C1 segment of cervical spinal cord (tissue), 14 donors: ENCODE measurements around the gene STOX1.
A peak's percentile ranks its signal among the peaks of the same experiment; 100 is the strongest.
"Not testable (repeated sequence)": the region's sequence is repeated elsewhere in the genome, so short reads cannot be mapped to it uniquely, and the experiment has no call there.

ENCODE experiments used
- DNase-seq, 14 donors: peaks; one replicate each; lab custom pipeline; 2025; lab: John Stamatoyannopoulos, UW

Gene STOX1

DNA sequence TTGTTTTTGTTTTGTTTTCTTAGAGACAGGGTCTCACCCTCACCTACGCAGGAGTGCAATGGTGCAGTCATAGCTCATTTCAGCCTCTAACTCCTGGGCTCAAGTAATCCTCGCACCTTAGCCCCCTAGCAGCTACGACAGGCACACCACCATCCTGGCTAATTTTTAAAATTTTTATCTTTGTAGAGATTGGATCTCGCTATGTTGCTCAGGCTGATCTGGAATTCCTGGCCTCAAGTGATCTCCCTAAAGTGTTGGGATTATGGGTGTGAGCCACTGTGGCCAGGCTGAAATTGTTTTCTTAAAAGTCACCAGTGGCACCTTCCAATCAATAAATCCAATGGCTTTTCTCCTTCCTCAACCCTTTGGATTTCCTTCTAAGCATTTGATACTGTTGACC, 52.9 kb downstream of the STOX1 start:
- no peak for DNase-seq

DNA sequence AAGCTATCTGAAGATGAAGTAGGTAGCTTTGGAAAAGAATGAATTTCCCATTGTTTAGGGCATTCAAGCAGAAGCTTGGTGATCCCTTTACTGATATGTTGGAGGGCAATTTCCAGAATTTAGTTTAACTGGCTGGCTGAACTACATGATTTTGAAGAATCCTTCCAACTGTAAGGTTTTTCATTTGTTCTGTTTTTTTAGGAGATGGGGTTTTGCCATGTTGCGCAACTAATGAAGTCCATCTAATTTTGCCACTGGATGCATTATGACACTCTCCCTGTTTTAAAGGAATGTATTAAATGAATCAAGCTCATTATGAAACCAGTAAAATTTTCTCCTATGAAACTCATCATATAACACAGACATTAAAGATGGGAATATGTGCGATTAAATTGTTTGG, 67.7 kb downstream of the STOX1 start:
- DNase-seq, result no peak

DNA sequence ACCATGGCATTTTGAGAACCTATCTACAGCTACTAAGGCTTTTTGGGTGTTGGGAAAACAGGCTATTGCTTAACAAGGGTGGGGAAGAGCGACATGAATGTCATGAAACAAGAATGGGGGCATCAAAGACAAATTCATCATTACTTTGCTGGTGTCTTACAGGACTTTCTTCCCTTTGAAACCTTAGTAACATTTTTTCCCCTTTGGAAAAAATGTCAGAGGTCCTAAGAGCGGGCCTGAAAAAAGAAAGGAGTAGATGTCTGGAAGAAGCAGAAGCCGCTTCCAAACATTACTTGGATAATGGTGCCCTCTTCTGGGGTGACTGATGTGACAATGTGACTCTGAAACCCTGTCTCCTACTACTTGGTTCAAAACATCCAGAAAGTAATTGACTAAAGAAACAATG, 70.0 kb downstream of the STOX1 start:
- peak in 8 of 14 donors; percentile 1 to 34 (median 12) for DNase-seq

GRCh38 chr10:68899186-68899745, 71.9 kb downstream of the STOX1 start:
- no peak for DNase-seq

DNA sequence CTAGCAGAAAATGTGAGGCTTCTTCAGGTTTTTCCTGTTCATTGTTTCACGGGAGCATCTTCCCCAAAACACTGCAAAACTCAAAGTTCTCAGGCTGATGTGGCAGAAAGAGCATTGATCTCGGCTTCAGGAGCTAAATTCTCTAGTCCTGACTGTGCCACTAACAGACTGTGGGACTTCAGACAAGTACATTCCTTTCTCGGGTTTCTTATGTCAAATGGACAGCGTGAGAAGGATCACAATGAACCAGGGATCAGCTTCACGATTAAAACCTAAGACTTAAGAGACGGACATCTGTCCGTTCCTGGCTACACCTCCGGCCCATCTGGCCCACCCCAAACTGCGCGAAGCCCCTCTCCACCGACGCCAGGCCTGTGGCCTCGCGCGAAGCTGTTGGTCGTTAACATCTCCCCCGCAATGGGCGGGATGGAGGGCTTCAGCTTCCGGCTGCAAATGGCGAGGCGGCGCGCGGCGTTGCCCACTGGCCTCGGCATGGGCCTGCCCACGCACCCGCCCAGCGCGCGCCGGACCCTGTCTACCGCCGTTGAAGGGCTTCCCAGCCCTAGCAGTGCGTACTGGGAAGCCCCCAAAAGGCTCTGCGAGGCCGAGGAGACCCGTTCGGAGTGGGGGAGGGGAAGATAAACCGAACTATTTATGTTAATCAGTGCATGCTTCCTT, 73.2 kb downstream of the STOX1 start:
- DNase-seq, result peak in 3 of 14 donors; percentile 77 to 94 (median 93)

GRCh38 chr10:68901105-68901927, 74.0 kb downstream of the STOX1 start, which contains the start of gene DDX50:
Gene DDX50, plus strand, starts transcription at chr10:68901315. Its CDS starts 70 bp downstream, at chr10:68901385.
- peak; percentile 70 to 98 (median 96) for DNase-seq

- DNase-seq, result no peak
Measured at GRCh38 chr10:68902382-68902781, 75.1 kb downstream of the STOX1 start.

GRCh38 chr10:68924593-68924992, 97.3 kb downstream of the STOX1 start:
- DNase-seq, result no peak

- DNase-seq, result no peak
Measured at GRCh38 chr10:68925489-68925888, 98.2 kb downstream of the STOX1 start.

DNA sequence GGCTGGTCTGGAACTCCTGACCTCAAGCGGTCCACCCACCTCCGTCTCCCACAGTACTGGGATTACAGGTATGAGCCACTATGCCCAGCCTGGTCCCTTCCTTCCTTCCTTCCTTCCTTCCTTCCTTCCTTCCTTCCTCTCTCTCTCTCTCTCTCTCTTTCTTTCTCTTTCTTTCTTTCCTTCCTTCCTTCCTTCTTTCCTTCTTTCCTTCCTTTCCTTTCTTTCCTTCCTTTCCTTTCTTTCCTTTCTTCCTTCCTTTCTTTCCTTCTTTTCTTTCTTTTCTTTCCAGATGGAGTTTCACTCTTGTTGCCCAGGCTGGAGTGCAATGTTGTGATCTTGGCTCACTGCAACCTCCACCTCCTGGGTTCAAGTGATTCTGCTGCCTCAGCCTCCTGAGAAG, 101.8 kb downstream of the STOX1 start:
- DNase-seq, result not testable (repeated sequence)

- DNase-seq, result not testable (repeated sequence)
Measured at GRCh38 chr10:68929888-68930287, 102.6 kb downstream of the STOX1 start.

DNA sequence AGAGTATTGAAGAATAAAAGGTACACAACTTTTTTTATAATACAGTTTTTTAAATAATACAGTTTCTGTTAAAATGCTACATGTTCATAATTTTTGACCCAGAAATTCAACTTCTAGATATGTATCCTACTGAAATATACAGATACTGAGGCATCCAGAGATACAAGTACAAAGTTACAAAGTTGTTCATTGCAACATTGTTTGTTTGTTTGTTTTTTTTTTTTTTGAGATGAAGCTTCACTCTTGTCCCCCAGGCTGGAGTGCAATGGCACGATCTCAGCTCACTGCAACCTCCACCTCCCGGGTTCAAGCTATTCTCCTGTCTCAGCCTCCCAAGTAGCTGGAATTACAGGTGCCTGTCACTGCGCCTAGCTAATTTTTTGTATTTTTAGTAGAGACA, 105.5 kb downstream of the STOX1 start:
- DNase-seq, result not testable (repeated sequence)

GRCh38 chr10:68934994-68935393, 107.7 kb downstream of the STOX1 start:
- DNase-seq, result no peak

- no peak for DNase-seq
Measured at GRCh38 chr10:68938117-68938516, 110.8 kb downstream of the STOX1 start.

DNA sequence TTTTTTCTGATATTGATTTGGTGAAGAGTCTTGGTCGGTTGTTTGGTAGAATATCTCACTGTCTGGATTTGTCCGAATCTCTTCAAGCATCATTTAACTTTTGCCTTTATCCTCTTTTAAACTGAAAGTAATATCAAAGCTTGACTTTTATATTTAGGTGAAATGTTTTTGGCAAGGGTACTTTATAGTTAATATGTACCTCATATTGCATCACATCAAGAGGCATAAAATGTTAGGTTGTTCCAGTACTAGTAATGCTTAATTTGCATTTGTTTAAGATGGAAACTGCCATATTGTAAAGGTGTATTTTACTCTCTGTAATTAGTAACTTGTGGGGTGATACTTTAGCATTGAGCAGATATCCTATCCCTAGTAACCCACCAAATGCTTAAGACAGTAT, 111.6 kb downstream of the STOX1 start:
- no peak for DNase-seq

DNA sequence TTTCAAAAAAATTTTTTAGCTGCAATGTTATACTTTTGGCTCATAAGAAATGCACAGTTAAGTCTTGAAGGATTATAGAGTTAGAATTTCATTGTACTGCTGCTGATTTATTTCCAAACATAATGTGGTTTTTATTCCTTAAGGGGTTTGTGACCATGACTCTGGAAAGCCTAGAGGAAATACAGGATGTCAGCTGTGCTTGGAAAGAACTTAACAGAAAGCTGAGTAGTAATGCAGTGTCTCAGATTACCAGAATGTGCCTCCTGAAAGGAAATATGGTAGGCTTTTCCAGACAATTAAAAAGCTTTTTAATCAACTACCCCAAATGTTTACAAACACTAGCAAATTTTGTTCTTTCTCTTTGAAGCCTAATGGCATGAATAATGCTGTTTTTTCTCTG, 113.6 kb downstream of the STOX1 start:
- not testable (repeated sequence) for DNase-seq
